HEK293 (cell line): Measurements from ENCODE around the gene ADRB1.

ENCODE experiments used
- CTCF ChIA-PET: fragments of 350-600 bp; formaldehyde crosslinking; extraction: SDS; loops from one replicate; lab custom pipeline; 2021; ENCODE audit warnings: antibody characterized with exemption; lab: Yijun Ruan, JAX
- POLR2A ChIA-PET: fragments of 300-600 bp; formaldehyde crosslinking; extraction: SDS; loops from one replicate; lab custom pipeline; 2020; ENCODE audit warnings: antibody characterized with exemption, inconsistent platforms; lab: Yijun Ruan, JAX
- H3K27ac ChIP-seq: fragments of 200-500 bp; sonication (Bioruptor generic); 2 replicates; pipeline ENCODE4 v1.5.1; 2014; ENCODE audit warnings: low read depth, low read length, control low read depth, inconsistent platforms; ENCODE audit errors: extremely low read depth
- H3K36me3 ChIP-seq, 2 experiments: fragments of 200-500 bp in 1 of 2; sonication (Bioruptor generic) in 1 of 2; 1 replicate in 1 of 2; 2 replicates in 1 of 2; pipeline ENCODE4 v1.5.1; 2014 to 2017; ENCODE audit warnings: inconsistent platforms in 2 of 2, low read length in 2 of 2; ENCODE audit not compliant: control insufficient read depth in 2 of 2, insufficient read depth in 1 of 2
- H3K4me1 ChIP-seq: fragments of 200-500 bp; sonication (Bioruptor generic); 2 replicates; pipeline ENCODE4 v1.5.1; 2014; ENCODE audit warnings: mild to moderate bottlenecking, low read length, inconsistent platforms; ENCODE audit not compliant: control insufficient read depth, insufficient read depth
- H3K4me3 ChIP-seq: 2 replicates; pipeline ENCODE4 v1.5.1; 2011; ENCODE audit warnings: low read depth, mild to moderate bottlenecking, control low read depth, low read length, moderate library complexity
- H3K9me3 ChIP-seq: fragments of 200-500 bp; sonication (Bioruptor generic); 2 replicates; pipeline ENCODE4 v1.5.1; 2014; ENCODE audit warnings: low read depth, low read length, inconsistent platforms; ENCODE audit not compliant: control insufficient read depth, insufficient read depth
- SP7 ChIP-seq: fragments of 450-650 bp; formaldehyde crosslinking; IDR thresholded peaks from 2 replicates; pipeline ENCODE4 v1.5.1; 2016; ENCODE audit warnings: missing biosample characterization, missing genetic modification characterization
- YY2 ChIP-seq: fragments of 450-650 bp; formaldehyde crosslinking; IDR thresholded peaks from 2 replicates; pipeline ENCODE4 v1.5.1; 2016; ENCODE audit warnings: missing biosample characterization, missing genetic modification characterization
- ZFP69B ChIP-seq: fragments of 450-650 bp; formaldehyde crosslinking; IDR thresholded peaks from 2 replicates; pipeline ENCODE4 v1.5.1; 2016; ENCODE audit warnings: missing biosample characterization, missing genetic modification characterization
- ZNF121 ChIP-seq: fragments of 450-650 bp; formaldehyde crosslinking; IDR thresholded peaks from 2 replicates; pipeline ENCODE4 v1.5.1; 2016; ENCODE audit warnings: missing biosample characterization, missing genetic modification characterization
- ZNF132 ChIP-seq: fragments of 450-650 bp; formaldehyde crosslinking; IDR thresholded peaks from 2 replicates; pipeline ENCODE4 v1.5.1; 2017; ENCODE audit warnings: missing biosample characterization, missing genetic modification characterization, borderline replicate concordance
- ZNF133 ChIP-seq: fragments of 450-650 bp; formaldehyde crosslinking; IDR thresholded peaks from 2 replicates; pipeline ENCODE4 v1.5.1; 2016; ENCODE audit warnings: missing biosample characterization, missing genetic modification characterization
- ZNF138 ChIP-seq: fragments of 450-650 bp; formaldehyde crosslinking; IDR thresholded peaks from 2 replicates; pipeline ENCODE4 v1.5.1; 2016; ENCODE audit warnings: missing biosample characterization, missing genetic modification characterization, borderline replicate concordance
- ZNF146 ChIP-seq: fragments of 450-650 bp; formaldehyde crosslinking; IDR thresholded peaks from 2 replicates; pipeline ENCODE4 v1.5.1; 2016; ENCODE audit warnings: missing biosample characterization, missing genetic modification characterization
- ZNF19 ChIP-seq: fragments of 450-650 bp; formaldehyde crosslinking; IDR thresholded peaks from 2 replicates; pipeline ENCODE4; 2016; ENCODE audit warnings: missing biosample characterization, missing genetic modification characterization, low read depth
- ZNF211 ChIP-seq: fragments of 450-650 bp; formaldehyde crosslinking; IDR thresholded peaks from 2 replicates; pipeline ENCODE4 v1.5.1; 2016; ENCODE audit warnings: low read depth, missing biosample characterization, missing genetic modification characterization
- ZNF223 ChIP-seq: fragments of 450-650 bp; formaldehyde crosslinking; IDR thresholded peaks from 2 replicates; pipeline ENCODE4 v1.5.1; 2016; ENCODE audit warnings: missing biosample characterization, missing genetic modification characterization
- ZNF600 ChIP-seq: fragments of 450-650 bp; formaldehyde crosslinking; IDR thresholded peaks from 2 replicates; pipeline ENCODE4 v1.5.1; 2016; ENCODE audit warnings: missing biosample characterization, missing genetic modification characterization
- ZNF777 ChIP-seq: fragments of 450-650 bp; formaldehyde crosslinking; IDR thresholded peaks from 2 replicates; pipeline ENCODE4 v1.5.1; 2017; ENCODE audit warnings: missing biosample characterization, missing genetic modification characterization, borderline replicate concordance
- ZSCAN30 ChIP-seq: fragments of 450-650 bp; IDR thresholded peaks from 2 replicates; pipeline ENCODE4 v1.5.1; 2018; ENCODE audit warnings: missing biosample characterization, mild to moderate bottlenecking, missing genetic modification characterization, moderate library complexity
- TF ChIP-seq, protein P1 (sequence below): fragments of 450-650 bp; formaldehyde crosslinking; IDR thresholded peaks from 2 replicates; pipeline ENCODE4 v1.5.1; 2016; ENCODE audit warnings: missing biosample characterization, missing genetic modification characterization
- TF ChIP-seq, protein P2 (sequence below): fragments of 450-650 bp; formaldehyde crosslinking; IDR thresholded peaks from 2 replicates; pipeline ENCODE4 v1.5.1; 2016; ENCODE audit warnings: missing biosample characterization, missing genetic modification characterization
- TF ChIP-seq, protein P3 (sequence below): fragments of 450-650 bp; formaldehyde crosslinking; IDR thresholded peaks from 2 replicates; pipeline ENCODE4 v1.5.1; 2016; ENCODE audit warnings: missing biosample characterization, missing genetic modification characterization
- TF ChIP-seq, protein P4 (sequence below): fragments of 450-650 bp; formaldehyde crosslinking; IDR thresholded peaks from 2 replicates; pipeline ENCODE4 v1.5.1; 2016; ENCODE audit warnings: missing biosample characterization, missing genetic modification characterization, borderline replicate concordance

Gene ADRB1

DNA sequence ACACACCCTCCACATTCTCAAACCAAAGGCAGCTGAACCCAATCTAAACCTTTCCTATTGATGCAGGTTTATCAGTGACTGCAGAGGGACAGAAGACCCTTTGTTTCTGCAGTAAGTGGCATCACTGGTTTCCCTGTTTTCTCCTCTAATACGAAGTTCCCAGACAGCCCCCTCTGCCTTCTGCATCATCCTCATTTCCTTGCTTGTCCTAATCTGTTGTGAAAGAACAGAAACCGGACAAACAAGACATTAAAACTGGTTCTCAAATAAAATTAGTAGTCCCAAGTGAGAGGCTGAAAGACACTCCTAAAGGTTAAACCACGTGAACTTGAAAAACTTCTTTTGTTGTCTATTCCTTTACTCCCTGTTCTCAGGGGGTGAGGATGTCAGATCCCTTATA lies 10.1 kb upstream of the ADRB1 start:
- no peak for TF ChIP-seq ZNF19 (tag by site-specific recombination)
- TF ChIP-seq SP7, result no peak
- TF ChIP-seq ZNF138, result no peak
- TF ChIP-seq ZNF777 (tag by site-specific recombination), result no peak
- no peak for TF ChIP-seq ZNF146 (tag by site-specific recombination)
- TF ChIP-seq ZNF132 (tag by site-specific recombination), result no peak
- TF ChIP-seq, protein P1, sequence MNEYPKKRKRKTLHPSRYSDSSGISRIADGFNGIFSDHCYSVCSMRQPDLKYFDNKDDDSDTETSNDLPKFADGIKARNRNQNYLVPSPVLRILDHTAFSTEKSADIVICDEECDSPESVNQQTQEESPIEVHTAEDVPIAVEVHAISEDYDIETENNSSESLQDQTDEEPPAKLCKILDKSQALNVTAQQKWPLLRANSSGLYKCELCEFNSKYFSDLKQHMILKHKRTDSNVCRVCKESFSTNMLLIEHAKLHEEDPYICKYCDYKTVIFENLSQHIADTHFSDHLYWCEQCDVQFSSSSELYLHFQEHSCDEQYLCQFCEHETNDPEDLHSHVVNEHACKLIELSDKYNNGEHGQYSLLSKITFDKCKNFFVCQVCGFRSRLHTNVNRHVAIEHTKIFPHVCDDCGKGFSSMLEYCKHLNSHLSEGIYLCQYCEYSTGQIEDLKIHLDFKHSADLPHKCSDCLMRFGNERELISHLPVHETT, result no peak
- no peak for TF ChIP-seq ZSCAN30 (tag by site-specific recombination)
- TF ChIP-seq ZFP69B (tag by site-specific recombination), result no peak
- TF ChIP-seq, protein P2, sequence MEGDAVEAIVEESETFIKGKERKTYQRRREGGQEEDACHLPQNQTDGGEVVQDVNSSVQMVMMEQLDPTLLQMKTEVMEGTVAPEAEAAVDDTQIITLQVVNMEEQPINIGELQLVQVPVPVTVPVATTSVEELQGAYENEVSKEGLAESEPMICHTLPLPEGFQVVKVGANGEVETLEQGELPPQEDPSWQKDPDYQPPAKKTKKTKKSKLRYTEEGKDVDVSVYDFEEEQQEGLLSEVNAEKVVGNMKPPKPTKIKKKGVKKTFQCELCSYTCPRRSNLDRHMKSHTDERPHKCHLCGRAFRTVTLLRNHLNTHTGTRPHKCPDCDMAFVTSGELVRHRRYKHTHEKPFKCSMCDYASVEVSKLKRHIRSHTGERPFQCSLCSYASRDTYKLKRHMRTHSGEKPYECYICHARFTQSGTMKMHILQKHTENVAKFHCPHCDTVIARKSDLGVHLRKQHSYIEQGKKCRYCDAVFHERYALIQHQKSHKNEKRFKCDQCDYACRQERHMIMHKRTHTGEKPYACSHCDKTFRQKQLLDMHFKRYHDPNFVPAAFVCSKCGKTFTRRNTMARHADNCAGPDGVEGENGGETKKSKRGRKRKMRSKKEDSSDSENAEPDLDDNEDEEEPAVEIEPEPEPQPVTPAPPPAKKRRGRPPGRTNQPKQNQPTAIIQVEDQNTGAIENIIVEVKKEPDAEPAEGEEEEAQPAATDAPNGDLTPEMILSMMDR (tag by site-specific recombination), result no peak
- no peak for TF ChIP-seq YY2
- TF ChIP-seq, protein P3, sequence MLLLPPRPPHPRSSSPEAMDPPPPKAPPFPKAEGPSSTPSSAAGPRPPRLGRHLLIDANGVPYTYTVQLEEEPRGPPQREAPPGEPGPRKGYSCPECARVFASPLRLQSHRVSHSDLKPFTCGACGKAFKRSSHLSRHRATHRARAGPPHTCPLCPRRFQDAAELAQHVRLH (tag by site-specific recombination), result no peak
- no peak for TF ChIP-seq ZNF211 (tag by site-specific recombination)
- TF ChIP-seq ZNF223 (tag by site-specific recombination), result no peak
- TF ChIP-seq ZNF600 (tag by site-specific recombination), result no peak
- TF ChIP-seq ZNF133, result no peak
- no peak for TF ChIP-seq ZNF121 (tag by site-specific recombination)
- TF ChIP-seq, protein P4, sequence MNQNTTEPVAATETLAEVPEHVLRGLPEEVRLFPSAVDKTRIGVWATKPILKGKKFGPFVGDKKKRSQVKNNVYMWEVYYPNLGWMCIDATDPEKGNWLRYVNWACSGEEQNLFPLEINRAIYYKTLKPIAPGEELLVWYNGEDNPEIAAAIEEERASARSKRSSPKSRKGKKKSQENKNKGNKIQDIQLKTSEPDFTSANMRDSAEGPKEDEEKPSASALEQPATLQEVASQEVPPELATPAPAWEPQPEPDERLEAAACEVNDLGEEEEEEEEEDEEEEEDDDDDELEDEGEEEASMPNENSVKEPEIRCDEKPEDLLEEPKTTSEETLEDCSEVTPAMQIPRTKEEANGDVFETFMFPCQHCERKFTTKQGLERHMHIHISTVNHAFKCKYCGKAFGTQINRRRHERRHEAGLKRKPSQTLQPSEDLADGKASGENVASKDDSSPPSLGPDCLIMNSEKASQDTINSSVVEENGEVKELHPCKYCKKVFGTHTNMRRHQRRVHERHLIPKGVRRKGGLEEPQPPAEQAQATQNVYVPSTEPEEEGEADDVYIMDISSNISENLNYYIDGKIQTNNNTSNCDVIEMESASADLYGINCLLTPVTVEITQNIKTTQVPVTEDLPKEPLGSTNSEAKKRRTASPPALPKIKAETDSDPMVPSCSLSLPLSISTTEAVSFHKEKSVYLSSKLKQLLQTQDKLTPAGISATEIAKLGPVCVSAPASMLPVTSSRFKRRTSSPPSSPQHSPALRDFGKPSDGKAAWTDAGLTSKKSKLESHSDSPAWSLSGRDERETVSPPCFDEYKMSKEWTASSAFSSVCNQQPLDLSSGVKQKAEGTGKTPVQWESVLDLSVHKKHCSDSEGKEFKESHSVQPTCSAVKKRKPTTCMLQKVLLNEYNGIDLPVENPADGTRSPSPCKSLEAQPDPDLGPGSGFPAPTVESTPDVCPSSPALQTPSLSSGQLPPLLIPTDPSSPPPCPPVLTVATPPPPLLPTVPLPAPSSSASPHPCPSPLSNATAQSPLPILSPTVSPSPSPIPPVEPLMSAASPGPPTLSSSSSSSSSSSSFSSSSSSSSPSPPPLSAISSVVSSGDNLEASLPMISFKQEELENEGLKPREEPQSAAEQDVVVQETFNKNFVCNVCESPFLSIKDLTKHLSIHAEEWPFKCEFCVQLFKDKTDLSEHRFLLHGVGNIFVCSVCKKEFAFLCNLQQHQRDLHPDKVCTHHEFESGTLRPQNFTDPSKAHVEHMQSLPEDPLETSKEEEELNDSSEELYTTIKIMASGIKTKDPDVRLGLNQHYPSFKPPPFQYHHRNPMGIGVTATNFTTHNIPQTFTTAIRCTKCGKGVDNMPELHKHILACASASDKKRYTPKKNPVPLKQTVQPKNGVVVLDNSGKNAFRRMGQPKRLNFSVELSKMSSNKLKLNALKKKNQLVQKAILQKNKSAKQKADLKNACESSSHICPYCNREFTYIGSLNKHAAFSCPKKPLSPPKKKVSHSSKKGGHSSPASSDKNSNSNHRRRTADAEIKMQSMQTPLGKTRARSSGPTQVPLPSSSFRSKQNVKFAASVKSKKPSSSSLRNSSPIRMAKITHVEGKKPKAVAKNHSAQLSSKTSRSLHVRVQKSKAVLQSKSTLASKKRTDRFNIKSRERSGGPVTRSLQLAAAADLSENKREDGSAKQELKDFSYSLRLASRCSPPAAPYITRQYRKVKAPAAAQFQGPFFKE (tag by site-specific recombination), result no peak
- TF ChIP-seq, all 188 proteins: peak for 0
- no peak overlapping the region for H3K27ac ChIP-seq
- POLR2A ChIA-PET, result interaction anchor here (1.2 kb wide), 1 partner anchor 13 kb away, joined by 4 read pairs; no protein-coding TSS in a partner anchor
- no peaks in the 10 kb centered on the region for H3K4me1 ChIP-seq
- CTCF ChIA-PET, result interaction anchor here (0.9 kb wide), 1 partner anchor 9 kb away, joined by 3 read pairs; no protein-coding TSS in a partner anchor
- no peaks in the 10 kb centered on the region for H3K36me3 ChIP-seq
- no peaks in the 10 kb centered on the region for H3K9me3 ChIP-seq
- H3K4me3 ChIP-seq, result no peak overlapping the region
